ENCODE measurements around the gene RREB1.
"Not testable (repeated sequence)": the region's sequence is repeated elsewhere in the genome, so short reads cannot be mapped to it uniquely, and the experiment has no call there.

Gene RREB1

DNA sequence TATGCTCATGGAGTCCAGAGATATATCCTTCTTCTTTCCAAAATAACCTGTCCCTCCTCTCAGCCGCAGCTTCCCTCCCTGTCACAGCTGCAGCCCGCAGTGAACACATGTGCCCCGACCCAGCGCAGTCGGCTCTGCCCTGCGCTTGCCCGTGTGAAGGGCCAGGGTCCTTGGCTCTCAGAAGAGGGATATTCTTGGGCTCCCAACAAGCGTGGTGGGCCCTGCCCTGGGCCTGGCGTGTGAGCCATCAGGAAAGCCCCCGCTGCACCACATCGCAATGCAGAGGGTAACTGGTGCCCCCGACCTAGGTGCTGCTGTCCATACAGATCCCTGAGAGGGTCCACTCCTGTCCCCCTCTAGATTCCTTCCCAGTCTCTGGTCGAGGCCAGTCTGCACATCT is 140.1 kb downstream of the RREB1 start:
- DNase-seq, result no peak

DNA sequence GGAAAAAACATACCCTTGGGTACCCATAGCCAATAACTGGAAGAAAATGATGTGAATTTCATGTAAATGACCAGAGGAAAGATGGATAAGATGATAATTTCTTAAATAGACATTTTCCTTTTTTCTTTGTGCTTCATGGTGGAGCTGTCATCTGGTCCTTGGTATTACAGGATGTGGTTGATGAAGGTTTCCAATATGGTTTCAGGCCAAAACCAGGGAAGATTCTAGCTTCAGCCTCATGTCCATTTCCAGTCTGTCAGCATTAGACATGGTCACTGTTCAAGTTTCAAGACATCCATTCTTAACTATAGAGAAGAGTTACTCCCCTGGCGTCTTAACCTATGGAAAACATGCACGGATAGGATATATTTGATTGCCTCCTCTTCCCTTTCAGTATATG is 141.6 kb downstream of the RREB1 start:
- no peak for DNase-seq

DNA sequence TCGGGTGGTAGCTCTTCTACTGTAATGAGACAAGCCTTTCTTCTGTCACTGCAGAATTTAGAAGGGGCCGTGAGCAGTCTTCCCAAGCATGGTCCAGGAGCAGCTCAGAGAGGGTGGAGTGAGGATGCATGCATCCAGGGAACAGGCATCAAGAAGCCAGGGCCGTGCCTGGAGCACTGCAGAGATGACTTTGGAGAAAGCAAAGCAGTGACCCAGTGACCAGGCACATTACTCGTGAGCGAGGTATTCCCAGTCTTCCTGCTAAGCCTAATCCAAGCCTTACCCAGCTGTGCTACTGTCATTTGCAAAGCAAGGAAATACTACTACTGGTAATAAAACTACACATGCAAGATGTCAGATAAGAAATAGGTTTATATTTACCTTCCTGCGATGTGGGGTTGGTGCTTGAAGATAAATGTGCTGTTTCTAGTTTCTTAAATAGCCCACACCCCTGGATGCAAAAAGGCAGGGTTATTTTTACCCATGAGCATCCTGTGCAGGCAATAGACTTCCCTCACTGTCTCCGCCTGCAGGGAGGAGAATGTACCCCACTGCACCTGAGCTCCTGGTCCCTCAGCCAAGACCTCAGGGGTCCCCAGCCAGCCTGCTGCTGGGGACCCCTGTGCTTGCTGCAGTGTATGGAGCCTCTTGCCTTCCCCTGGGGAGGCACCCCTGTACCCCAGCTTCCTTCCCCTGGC is 142.3 kb downstream of the RREB1 start:
- DNase-seq, result no peak

DNA sequence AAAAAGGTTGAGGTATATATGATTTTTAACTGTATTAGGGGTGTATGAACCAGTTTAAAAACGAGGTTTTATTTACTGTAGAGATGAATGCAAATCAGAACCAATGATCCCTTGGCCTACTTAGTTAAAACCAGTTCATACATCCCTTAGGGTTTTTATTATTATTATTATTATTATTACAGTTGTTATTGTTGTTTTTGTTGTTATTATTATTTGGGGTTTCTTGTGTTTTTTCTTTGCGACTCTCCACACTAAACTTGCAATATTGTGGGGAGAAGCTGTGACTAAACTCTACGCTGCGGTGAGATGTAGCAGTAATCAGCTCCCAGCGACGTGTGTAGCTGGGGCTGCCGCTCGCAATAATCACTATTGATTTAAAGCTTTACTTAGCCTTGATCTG is 143.1 kb downstream of the RREB1 start:
- no peak for DNase-seq

DNA sequence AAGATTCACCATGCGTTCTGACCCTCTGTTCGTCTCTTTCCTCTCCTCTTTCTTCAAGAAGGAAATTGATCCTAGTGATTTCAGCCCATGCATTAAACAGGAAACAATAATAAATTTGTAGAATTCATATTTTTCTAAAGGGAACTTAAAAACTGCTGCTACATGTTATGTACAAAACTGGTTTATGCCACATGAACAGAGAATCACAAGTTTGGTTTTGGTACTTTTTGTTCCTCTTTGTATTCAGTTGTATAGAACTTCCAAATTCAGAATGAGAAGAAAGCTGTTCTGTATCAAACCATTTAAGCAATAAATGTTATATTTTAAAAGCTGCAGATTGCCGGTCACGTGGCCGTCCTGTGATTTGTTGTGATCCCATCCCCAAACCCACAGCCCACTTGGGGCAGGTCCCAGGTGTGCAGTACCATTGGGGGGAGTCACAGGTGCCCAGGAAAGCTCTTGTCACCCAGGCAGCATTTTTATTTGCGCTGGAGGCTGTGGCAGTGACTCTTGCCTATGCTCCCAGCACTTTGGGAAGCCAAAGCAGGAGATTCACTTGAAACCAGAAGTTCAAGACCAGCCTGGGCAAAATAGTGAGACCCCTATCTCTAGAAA is 144.0 kb downstream of the RREB1 start:
- DNase-seq, result no peak

DNA sequence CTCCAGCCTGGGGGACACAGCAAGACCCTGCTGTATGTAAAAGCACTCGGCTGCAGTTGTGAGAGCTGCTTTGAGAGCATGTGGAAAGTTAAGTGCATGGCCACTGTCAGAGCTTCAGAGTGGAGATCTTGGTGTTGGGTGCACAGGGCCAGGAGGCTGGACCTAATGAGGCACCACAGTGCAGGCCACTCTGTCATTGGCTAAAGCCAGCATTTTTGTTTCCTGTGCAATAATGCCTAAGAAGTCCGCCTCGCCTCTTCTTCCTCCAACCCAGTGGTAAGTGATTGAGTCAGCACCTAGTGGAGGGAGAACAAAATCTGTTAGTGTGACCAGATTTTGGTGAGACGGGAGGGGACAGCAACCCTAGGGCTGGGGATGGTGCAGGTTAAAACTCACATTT is 144.6 kb downstream of the RREB1 start:
- no peak for DNase-seq

DNA sequence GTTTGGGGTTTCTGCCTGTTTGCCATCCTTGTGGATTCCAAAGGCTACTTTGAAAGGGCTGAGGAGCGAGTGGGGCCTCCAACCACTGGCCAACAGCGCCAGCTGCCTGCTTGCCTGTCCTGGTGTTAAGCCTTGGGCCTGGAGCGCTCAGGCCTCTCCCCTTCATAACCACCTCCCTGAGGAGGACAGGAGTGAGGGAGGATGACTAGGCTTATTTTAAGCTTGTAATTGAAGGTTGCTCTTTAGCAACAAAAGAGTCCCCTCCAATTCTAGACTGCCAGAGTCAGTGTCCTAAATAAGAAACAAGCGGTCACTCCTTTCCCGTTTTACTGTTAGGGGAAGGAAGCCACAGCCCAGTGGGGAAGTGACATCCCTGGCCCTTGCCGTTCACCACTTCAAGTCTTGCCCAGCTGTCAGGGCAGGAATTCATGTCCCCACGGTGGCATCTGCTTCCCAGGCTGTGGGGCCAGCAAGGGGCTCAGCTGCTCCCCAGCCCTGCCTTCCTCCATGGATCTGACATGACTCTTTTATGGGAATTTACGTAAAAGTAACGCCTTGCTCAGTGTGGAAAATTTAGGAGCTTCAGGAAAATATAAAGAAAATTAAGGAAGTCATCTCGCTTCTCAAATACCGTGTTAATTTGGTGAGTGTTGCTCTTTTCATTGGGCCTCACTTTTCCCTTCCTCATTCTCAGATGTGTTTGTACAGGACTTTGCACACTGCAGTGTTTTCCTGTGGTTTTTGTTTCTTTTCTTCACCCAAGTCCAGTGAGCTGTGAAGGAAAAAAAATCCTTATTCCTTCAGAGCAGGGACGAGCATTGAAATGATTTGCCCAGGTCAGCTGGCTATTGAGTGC is 147.4 kb downstream of the RREB1 start:
- no peak for DNase-seq

DNA sequence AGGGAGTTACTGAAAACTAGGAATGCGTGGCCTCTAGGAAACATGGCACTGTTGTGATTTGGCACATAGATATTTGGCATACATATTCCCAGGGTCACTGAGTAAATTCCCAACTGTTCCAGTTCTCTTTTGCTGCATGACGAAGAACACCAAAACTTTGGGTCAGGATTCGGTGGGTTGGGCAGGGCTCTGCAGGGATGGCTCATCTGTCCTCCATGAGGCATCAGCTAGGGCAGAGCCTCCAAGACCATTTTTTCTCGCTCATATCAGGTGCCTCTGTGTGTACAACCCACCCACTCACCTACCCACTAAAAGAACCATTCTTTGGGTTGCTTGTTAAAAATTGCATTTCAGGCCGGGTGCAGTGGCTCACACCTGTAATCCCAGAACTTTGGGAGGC is 148.2 kb downstream of the RREB1 start:
- DNase-seq, result no peak

DNA sequence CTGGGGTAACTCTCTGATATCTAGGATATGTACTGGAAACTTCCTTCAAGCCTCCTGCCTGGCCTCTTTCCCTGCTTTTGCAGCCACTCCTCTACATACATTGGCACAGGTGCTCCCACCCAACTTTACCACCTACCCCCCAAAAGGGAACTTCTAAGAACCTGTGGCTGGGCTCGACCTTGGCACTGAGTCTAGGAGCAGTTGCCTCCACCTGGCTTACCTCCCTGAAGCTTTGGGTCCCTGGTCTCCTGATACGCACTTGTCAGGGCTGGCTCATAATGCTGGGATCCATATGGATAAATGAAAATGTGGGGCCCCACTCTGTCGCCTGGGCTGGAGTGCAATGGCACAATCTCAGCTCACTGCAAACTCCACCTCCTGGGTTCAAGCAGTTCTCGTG is 149.0 kb downstream of the RREB1 start:
- DNase-seq, result no peak

DNA sequence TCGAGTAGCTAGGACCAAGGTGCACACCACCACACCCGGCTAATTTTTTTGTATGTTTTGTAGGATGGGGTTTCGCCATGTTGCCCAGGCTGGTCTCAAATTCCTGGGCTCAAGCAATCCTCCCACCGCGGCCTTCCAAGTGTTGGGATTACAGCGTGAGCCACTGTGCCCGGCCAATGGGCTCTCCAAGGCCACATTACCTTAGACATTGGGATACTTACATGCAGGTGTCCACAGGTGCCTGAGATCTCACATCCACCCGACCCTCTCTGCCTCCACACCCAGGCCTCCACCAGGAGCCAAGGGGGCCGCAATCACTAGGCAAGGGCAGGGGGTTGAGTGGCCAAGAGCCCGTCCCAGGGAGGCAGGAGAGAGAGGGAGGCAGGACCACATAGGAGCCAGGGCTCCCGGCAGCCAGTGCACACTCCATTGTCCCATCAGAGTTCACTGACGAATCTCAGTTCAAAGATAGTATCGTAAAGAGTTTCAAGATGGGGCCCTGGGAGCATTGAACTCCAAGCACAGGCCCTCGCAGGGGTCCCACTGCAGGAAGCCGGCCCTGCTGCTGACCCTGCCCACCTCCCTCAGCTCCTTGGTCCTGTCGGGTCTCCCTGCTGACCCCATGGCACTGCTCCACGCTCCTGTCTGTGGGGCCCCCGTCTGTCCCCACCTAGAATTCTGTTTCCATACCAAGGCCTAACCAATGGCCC is 149.9 kb downstream of the RREB1 start:
- no peak for DNase-seq

DNA sequence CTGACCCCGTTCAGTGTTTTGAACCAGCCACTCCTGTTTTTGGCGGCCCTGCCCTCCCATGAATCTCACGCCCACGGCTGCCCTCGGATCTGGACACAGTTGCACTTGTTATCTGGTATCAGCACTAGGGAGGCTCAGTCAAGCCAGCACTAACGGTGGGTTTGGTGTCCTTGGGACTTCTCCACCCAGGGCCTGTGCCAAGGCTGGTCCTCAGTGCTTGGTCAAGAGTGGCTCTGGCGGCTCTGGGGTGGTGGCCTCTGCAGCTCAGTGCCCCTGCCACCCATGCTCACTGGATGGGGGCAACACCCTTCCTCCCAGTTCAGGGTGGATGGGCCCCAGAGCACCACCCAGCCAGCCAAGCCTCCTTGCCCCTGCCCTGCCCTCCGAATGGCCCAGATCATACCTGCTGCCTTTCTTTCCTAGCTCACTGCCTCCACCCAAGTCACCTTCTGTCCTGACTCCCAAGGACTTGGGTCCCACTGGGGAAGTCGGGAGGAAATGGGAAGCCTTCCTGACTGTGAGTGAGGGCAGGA is 150.5 kb downstream of the RREB1 start:
- DNase-seq, result no peak

DNA sequence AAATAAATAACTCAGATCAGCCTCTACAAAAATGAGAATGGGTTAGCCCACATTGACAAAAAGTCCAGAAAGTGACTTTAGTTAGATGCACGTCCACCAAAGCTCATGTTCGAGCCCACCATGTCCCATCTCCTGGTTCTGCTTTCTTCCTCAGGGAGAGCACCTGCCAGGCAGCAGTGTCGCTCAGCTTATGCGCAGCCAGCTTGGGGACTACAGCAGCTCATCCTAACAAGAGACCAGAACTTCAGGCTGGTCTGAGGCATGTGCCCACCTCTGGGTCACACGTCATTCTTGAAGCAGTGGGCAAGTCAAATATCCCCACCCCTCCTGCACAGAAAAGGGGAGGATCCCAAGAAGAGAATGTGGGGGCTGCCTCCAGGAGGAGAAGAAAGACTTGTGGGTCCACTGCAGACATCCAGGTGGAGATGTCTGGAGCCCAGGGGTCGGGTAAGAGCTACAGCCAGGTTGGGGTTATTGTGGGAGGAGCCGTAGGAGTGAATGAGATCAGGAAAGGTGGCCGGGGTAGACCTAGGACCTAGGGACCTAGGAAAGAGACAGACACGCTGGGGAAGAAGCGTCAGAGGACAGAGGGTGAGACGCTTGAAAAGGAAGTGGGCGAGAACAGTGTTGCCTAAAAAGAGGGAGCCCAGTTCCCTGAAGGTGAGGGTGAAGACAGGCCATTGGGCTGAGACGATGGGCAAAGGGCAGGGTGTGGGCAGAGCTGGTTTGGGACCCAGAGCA is 152.7 kb downstream of the RREB1 start:
- no peak for DNase-seq

DNA sequence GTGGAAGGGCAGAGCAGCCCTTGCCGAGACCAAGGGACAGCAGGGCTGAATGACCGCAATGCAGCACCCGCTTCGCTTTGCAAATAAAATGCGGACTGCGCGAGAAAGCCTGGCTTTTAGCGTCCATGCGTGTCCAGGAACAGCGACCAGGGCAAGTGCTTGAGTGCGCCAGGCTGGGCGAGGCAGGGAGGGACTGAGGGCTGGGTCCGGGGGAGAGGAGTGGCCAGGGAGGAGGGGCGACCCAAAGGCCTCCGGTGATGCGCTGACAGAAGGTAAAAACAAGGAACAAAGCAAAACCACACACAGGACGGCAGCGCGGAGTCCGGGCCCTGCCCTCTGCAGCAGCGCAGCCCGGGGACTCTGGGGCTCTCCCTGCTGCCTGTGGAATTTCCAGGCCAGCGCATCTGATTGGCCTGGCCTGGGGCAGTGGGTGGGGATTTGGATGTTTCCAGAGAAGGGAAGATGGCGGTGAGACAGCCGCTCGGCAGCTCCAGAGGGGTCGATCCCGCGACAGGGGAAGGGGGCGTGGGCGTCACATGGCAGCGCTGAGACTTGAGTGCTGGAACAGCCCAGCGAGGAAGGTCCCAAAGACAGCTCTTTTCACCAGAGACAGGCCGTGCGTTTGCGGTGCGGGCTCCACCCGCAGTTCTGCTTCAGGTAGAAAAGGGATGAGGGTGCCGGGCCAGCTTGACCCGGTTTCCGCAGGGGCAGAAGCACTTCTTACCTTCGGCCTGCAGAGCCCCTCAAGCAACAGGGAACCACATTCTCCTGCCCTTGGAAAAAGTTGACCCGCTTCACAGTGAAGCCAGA is 153.5 kb downstream of the RREB1 start:
- DNase-seq, result peak; percentile 77 to 79

DNA sequence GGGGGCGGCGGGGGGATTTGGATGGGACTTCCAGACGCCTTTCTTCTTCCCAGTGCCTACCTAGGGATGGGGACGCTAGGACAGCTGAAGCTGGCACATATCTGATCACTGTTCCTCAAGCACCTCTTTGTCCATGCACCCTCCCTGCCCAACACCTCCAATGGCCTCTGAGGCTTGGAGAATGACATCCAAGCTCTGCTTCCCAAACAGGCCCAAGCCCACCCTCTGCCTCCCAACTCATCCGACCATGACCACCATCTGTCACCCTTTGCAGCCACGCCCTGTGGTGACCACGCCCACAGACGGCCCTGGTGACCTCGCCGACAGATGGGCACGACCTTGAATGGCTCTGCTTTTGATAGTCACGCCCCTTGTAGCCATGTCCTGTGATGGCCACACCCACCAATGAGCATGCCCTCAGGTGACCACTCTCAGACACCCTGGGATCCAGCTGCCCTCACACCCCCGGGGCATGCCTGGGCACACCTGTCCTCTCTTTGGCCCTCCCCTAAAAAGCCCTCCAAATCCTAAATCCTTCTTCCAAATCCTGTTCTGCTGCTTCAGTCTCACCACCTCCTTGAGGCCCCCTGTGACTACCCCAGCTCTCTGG is 154.2 kb downstream of the RREB1 start:
- DNase-seq, result peak; percentile 54 to 62

DNA sequence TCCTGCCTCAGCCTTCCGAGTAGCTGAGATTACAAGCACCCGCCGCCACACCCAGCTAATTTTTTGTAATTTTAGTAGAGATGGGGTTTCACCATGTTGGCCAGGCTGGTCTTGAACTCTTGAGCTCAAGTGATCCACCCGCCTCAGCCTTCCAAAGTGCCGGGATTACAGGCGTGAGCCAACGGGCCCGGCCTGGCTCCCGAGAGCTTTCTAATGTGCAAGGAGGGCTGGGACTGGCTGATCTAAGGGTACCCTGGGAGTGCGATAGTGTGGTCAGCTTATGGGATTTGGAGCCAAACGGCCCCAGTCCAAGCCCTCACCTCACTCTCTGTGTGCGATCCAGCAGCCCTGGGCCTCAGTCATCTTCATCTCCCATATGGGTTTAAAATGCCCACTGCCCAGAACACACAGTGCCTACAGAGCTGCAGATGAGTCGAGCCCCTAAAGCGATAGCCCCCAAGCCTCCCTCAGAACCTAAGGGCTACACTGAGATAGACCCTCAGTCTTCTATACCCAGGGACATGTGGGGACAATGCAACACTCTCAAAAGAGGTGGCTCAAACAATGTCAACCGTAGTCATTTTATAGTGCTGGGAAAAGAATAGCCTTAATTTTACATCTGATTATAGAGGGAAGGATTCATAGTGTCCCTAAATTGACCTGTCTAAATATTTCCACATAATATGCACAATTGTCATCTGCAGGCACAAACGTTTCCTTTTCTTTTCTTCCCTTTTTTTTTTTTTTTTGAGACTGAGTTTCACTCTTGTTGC is 155.2 kb downstream of the RREB1 start:
- DNase-seq, result no peak

DNA sequence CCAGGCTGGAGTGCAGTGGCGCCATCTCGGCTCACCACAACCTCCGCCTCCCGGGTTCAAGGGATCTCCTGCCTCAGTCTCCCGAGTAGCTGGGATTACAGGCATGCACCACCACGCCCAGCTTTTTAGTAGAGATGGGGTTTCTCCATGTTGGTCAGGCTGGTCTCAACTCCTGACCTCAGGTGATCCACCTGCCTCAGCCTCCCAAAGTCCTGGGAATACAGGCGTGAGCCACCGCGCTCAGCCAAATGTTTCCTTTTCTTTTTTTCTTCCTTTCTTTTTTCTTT is 155.7 kb downstream of the RREB1 start:
- DNase-seq, result not testable (repeated sequence)

DNA sequence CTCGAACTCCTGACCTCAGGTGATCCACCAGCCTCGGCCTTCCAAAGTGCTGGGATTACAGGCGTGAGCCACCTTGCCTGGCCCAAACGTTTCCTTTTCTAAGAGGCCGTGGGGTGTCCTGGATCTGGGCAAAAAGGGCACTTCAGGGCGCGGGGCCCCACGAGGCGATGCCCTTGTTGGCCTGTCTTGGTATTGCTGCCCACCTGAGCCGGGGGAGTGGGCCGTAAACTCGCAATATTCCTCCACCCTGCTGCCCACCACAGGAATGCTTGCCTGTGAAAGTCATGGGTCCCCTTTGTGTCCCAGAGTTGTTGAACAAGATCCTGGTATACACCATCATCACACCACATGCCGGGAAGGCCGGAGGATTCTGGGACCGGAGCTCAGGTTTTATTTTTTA is 156.3 kb downstream of the RREB1 start:
- DNase-seq, result no peak

DNA sequence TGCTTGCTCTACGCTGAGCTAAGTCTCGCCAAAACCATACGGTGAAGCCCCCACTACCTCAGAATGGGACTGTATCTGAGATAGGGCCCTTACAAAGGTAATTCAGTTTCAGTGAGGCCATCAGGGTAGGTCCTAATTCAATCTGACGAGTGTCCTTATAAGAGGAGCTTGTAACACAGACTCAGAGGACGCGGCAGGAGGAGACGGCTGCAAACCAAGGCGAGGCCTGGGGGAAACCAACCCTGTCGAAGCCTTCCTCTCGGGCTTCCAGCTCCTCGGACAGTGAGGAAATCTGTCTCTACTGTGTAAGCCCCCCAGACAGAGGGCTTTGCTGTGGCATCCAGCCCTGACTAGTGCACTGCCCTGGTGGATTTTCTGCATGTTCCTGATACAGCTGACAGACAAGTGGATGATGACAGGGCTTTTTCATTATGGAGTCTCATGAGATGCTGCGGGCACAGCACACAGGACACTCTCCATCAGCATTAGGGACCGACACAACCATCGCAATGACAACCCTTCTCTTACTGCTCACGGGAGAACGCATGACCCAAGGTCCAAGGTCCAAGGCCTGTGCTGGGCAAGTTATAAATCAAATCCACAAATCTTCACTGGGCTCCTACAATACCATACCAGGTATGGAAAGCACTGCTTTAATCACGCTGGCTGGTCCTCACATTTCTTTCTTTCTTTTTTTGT is 157.1 kb downstream of the RREB1 start:
- DNase-seq, result no peak

DNA sequence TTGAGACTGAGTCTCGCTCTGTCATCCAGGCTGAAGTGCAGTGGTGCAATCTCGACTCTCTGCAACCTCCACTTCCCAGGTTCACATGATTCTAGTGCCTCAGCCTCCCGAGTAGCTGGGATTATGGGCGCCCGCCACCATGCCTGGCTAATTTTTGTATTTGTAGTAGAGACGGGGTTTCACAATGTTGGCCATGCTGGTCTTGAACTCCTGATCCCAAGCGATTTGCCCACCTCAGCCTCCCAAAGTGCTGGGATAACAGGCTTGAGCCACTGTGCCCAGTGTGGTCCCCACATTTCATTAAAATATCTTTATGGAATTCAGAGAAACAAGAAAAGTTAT is 157.6 kb downstream of the RREB1 start:
- not testable (repeated sequence) for DNase-seq

DNA sequence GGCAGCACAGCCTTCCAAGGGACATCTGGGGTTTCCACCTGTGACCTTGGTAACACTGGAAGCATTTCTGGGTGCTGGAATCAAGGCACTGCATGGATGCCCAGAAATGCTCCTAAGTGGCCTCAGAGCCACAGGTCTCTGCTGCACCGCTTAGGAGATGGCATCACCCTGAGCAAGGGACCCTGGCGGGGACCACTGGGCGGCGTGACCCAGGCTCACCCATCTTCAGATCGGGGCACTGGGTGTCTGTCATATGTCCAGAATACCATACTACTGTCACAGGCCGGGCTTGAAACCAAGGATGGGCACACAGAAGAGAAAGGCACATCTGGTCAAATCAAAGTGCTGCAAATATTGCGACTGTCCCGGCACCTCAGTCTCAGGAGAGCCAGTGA is 159.3 kb downstream of the RREB1 start:
- no peak for DNase-seq
